Stimulated activated CD8-positive, alpha-beta memory T cell treated with anti-CD3 and anti-CD28 coated beads, Interleukin-15, amount 100 ng/mL, for 1 hour (primary cell): ENCODE measurements around the gene NNAT.

Source experiments
- DNase-seq: peaks from one replicate; pipeline ENCODE4 v3.0.0-alpha.2; 2020; ENCODE audit warnings: low read depth

NNAT gene

GRCh38 chr20:37523911-37524700, 3.1 kb downstream of the NNAT start:
- no peak for DNase-seq

- no peak for DNase-seq
Measured at GRCh38 chr20:37524859-37525708, 4.0 kb downstream of the NNAT start.

- DNase-seq: no peak
Measured at GRCh38 chr20:37525810-37526209, 4.8 kb downstream of the NNAT start.

- no peak for DNase-seq
Measured at GRCh38 chr20:37526238-37526838, 5.3 kb downstream of the NNAT start.

GRCh38 chr20:37526839-37527637, 6.0 kb downstream of the NNAT start:
- no peak for DNase-seq

- DNase-seq: peak; percentile 90
Measured at GRCh38 chr20:37527638-37528445, 6.8 kb downstream of the NNAT start, which contains the start of gene BLCAP. Gene BLCAP (minus strand): TSS chr20:37527876. CDS start chr20:37519174, 8,702 bp downstream.

- DNase-seq: no peak
Measured at GRCh38 chr20:37528446-37529213, 7.6 kb downstream of the NNAT start.

GRCh38 chr20:37529214-37529967, 8.3 kb downstream of the NNAT start:
- no peak for DNase-seq

GRCh38 chr20:37529968-37530600, 9.0 kb downstream of the NNAT start:
- DNase-seq: no peak

- DNase-seq: no peak
Measured at GRCh38 chr20:37530696-37531095, 9.6 kb downstream of the NNAT start.

GRCh38 chr20:37531856-37532255, 10.8 kb downstream of the NNAT start:
- DNase-seq: no peak

GRCh38 chr20:37533154-37533715, 12.2 kb downstream of the NNAT start:
- no peak for DNase-seq

GRCh38 chr20:37534401-37535157, 13.5 kb downstream of the NNAT start:
- DNase-seq: no peak

GRCh38 chr20:37535443-37536132, 14.5 kb downstream of the NNAT start:
- DNase-seq: no peak

- no peak for DNase-seq
Measured at GRCh38 chr20:37537505-37537904, 16.5 kb downstream of the NNAT start.

GRCh38 chr20:37538003-37538402, 17.0 kb downstream of the NNAT start:
- DNase-seq: no peak

GRCh38 chr20:37539424-37539823, 18.4 kb downstream of the NNAT start:
- DNase-seq: no peak
